CD1c-positive myeloid dendritic cell (primary cell): Measurements from ENCODE around the gene FARP1.

ENCODE experiments used
- DNase-seq: peaks from one replicate; pipeline ENCODE4 v3.0.0-alpha.2; 2016; ENCODE audit errors: extremely low spot score

Gene FARP1

DNA sequence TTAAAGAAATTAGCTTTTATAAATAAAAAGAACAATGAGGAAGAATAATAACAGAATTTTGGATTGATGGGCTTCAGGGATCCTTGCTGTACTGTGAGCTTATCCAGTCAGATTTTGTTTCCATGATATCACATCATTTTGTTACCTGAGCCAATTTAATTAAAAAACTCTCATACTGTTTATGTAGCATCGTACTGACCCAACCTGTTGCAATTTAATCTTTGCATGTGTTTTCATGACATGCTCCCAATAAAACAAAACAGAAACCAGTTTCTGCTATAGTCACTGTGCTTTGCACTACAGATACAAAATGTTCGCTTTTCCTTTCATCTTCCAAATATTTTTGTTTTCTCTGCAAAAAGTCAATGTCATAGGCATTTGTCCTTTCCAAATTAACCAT is 143.9 kb downstream of the FARP1 start:
- DNase-seq, result no peak

DNA sequence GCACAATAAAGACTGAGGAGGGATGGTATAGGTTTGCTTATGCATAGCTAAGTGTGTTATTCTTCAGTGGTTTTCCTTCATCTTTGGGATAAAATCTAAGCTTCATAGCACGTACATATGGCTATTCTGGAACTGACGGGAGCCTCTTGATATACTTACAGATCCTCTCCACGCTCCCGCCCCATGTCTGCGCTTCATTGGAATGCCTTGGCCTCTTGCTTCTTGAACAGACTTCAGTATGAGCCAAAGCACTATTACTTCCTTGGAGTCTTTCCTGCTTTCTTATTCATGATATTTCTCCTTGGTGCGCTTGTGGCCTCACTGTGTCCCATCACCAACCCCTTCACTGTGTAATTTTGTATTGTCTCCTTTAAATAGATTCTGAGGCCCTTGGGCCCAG is 145.3 kb downstream of the FARP1 start:
- DNase-seq, result no peak

DNA sequence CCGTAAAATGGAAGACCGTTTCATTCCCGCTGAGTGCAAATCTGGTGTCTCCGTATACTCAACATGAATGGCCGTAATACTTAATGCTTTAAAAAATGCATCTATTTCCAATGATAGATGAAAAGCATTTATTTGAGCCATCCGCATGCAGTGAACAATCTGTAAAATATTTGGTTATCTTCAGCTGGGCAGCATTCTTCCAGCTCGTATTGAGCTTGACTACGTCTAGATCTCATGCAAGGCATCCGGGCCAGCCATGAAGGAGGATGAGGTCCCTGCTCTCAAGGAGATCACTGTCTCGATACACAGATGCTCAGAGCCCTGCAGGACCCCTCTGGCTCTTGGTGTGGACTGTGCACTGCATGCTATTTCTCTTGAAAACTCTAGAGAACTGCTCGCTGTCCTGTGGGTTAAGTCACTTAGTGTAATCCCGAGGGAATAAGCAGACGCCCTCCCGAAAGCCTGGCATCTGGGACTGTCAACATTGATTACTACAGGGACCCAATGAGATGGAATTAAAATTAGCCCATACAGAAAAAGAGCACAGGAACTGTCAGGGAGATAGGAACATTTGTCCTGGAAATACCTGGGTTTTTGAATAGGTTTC is 146.5 kb downstream of the FARP1 start:
- DNase-seq, result no peak

DNA sequence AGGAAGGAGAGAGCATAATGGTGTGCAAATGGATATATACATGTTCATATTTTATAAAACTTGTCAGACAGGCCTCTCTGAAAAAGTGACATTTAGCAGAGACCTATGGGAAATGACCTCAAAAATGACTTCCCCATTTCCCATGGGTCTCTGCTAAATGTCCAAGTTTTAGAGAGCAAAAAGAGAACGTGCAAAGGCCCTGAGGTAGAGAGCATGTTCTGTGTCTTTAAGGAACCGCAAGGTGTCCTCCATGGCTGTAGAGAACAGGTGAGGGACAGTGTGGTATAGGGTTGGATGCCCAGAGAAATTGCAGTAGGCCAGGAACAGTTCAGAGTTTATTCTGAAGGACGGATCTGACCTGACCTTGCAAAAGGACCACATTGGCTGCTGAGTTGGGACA is 147.4 kb downstream of the FARP1 start:
- DNase-seq, result no peak

DNA sequence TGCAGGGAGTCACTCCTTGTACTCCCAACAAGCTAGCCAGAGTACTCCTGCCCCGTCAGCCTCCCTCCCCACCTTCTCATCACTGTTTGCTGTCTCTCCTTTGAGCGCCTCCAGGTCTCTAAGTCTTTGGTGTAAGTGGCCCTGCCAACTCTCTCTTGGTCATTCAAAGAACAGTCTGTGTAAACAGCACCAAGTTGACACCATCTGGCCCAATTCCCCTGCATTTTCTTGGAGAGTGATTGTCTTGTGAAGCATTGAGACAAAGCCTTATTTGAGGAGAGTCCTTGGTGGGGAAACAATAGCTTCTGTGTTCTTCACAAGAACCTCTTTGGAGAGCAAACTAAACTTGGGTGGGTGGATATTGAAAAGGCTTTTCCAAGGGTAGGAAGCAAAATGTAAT is 148.8 kb downstream of the FARP1 start:
- DNase-seq, result no peak

DNA sequence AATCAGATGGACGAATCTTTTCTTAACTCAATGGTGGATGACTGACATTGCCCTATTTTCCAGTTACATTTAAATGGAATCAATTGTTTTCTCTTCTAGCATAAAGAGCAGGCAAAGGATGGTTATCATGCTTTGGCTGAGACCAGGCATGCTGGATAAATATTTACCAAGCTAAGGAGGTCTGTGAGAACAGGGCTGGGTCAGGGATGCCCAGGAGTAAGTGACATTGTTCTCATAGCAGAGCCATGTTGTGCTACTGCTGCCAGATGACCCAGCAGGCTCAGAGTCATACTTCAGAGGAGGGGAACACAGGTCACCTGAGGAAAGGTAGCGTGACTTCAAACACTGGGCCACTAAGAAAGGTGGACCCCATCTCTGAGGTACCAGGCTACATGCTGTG is 150.2 kb downstream of the FARP1 start:
- no peak for DNase-seq

DNA sequence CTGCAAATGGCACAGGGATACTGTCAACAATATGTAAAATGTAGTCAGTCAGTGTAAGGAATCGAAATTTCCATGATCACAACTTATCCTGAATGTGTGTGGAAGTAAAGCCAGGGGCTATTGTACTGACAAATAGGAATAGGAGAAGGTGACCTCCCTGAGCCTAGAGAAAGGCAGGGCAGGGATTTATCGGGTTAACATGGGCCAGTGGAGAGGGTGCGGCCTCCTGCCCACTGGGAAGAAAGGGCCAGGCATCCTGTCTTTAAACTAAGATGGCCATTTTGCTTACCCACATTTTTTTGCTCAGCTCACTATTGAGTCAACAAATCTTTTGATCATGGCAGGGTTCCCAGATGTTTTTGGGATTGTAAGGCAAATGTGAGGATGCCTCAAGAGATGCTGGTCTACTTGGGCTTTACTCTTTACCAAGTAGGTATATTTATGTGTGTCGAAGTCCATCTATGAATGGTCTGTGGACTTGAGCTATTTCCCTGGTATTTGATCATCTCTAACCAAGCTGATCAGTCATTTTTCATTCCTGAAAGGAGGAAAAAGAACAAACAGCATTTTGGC is 150.8 kb downstream of the FARP1 start:
- no peak for DNase-seq

DNA sequence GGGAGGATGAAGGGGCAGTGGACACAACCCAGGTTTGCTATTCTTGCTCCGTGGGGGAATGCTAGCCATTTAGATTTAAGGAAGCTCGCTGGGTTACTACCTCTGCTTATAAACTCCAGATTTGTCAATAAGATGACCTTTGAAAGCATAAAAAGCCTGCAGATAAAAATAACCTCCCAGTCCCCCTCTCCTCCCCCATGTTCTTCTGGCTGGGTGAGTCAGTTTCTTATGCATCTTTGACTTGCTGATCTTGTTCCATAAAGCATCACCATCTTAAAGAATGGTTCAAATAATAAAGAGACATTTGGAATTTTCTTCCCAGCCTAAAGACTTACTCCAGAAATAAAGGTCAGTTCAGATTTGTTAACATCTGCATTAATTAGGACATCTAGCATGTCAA is 152.5 kb downstream of the FARP1 start:
- DNase-seq, result no peak

DNA sequence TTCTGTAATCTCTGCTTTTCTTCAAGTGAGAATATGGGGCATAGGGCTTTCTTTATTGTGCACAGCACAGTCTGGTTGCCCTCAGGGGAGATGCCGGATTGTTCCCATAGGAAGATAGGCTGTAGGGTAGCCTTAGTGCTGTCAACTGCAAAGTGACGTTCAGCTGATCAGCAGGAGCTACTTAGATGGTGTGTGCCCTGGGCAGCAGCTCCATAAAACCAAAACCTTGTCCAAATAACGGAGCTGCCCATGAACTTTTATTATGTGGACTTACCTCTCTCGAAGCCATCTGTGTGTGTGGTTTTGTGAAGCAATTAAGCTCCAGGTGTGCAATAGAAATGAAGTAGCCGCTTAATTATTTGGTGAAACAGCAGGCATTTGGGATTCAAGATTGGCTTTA is 154.2 kb downstream of the FARP1 start:
- DNase-seq, result no peak

DNA sequence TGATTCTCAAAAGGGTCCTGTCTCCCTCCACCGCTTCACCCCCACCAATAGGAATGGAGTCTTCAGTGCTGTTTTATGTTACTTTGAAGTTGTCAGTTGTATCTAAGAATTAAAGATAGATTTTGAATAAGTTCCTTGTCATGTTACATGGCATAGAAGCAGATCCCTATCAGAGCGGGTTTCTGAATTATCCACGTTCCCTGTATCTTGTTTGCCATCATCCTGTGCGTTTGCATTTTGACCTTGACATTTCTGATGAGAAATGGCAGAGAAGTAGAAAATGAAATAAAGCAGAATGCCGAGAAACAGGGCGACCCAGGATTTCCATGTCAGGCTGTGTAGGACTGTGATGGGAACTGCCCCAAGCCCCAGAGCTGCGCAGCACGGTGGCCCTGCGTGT is 154.9 kb downstream of the FARP1 start:
- DNase-seq, result no peak

DNA sequence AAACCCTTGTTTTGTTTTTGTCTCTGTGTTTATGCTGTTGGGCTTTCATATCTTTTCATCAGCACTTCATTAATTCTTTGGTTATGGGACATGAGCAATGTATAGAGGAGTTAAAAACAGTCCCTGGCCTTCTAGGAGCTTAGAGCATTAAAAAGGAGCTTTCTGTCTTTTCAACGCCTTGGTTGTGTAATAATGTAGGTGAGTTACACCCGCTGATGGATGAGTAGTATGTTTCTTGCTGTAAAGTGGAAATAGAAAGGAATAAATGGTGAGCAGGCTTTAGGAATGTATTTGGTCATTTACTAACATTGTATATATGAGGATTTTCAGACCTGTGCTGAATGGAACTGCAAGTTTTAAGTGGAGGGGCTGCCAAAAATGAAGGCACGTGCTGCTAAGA is 155.7 kb downstream of the FARP1 start:
- DNase-seq, result no peak

DNA sequence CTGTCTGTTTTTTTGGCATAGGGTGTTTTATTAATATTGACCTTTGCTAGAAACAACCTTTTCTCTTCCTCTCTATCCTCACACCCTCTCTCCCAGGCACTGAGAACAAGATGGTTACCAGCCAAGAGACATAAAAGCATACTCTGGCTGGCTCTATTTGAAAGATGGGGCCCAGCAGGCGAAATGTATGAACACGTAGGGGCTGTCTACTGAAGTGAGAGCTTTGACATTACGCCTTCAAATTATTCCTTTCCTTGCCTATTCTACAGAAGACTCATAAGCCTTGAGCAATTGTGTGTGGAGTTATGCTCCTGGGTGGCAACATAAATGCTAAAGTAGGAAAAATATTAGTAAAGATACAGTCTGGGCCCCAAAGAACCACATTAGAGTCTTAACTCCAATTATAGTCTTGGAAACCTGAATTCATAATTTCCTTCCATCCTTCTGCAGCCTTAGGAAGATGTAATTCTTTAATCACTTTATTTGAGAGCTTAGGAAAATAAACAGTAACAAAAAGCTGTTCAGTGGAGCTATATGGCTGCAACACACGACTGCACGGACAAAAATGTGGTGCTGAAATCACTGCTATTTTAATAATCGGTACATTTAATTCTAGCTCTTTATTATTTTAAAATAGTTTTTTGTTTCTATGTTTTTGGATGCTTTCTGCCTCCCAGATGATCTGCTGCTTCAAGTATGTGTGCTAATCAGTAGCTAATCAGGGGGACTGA is 156.5 kb downstream of the FARP1 start:
- no peak for DNase-seq

DNA sequence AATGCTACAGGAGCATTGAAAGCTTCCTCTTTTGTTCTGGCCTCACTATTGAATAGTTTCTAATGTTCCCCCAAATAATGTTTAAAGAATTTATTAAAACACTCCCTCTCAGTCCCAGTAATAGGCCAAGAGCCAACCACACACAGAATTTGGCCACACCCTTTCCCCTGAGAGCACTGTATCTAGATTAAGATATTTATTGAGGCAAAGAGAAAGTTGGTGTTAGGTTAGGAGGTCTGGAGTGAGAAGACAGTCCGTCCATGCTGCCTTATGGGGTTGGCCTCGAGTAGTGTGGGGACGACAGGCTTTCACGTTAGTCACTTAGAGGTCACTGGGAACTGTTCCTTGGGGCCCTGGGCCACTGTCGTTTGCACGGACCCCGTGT is 157.1 kb downstream of the FARP1 start:
- DNase-seq, result no peak

DNA sequence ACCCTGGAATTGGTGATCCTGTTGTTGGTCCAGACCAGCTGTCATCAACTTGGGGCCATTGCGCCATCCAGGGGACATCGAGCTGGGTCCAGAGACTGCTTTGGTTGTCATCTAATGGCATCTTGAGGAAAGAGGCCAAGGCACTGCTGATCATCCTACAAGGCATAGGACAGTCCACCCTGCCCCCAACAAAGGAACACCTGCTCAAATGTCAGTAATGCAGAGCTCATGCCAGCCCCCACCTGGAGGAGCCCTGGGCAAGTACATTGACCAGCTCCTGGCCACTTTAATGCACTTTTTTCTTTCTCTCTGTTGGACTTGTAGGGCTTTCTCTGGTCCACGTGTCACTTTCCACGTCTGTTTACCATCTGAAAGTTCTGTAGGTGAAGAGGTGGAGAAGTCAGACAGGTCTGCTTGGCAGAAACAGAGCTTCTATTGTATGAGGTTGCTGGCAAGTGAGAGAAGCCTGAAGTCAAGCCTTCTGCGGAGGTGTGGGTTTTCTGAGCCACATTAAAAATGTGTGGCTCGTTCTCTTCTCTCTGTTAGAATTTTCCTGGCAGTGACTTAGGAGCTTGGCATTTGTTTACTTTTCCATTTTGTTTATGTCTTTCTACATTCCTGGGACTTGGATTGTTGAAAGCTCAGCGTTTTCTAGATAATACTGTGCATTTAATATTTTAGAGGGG is 158.2 kb downstream of the FARP1 start:
- DNase-seq, result no peak

DNA sequence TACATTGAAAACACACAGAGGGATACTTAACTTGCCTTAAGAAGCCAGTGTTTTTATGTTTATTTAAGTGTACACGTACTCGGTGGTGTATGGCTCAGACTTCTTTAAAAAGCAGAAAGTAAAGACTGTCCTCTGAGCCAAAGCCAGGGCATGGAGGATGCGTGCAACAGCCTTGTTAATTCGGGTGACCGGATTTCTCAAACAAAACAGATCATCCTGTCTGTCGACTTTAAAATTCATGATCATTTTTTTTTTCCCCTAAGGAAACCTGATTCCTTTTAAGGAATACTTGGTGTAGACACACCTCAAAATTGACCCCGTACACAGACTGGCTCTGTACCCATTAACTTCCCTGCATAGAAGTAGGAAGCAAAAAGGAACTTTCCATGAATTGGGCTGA is 158.8 kb downstream of the FARP1 start:
- no peak for DNase-seq

DNA sequence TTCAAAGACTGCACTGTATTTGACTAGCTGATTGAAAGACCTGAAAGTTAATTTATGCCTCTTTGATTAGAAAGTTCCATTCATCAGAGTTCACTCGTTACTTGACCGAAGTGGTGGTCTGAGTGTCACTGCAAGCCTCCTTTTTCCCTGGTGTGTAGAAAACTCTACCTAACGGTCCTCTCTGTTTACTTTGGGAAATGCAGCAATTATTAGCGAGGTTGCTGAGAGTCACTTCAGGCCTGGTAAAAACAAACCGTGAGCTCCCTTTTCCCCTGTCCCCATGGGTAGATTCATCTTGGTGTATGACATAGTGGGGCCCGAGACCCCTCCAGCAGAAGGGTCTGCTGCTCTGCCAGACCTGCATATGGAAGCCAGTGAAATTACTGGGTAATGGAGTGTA is 161.0 kb downstream of the FARP1 start:
- DNase-seq, result no peak

DNA sequence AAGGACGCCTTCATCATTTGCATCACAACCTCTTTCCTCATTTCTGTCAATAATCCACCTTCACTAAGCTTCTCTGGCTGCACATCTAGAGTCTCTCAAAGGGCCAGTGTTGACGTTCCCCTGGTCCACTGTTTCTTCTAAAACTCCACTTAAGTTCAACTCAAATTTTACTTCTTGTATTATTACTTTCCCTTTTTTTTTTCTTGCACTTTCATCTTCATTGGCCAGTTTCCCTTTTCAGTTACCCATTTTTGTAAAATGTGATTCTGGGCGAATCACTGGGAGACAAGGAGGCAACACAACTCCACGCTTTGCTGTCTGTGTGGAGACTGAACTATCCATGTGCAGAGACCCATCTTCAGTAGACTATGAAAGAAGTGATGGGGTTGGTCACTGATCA is 162.8 kb downstream of the FARP1 start:
- no peak for DNase-seq

DNA sequence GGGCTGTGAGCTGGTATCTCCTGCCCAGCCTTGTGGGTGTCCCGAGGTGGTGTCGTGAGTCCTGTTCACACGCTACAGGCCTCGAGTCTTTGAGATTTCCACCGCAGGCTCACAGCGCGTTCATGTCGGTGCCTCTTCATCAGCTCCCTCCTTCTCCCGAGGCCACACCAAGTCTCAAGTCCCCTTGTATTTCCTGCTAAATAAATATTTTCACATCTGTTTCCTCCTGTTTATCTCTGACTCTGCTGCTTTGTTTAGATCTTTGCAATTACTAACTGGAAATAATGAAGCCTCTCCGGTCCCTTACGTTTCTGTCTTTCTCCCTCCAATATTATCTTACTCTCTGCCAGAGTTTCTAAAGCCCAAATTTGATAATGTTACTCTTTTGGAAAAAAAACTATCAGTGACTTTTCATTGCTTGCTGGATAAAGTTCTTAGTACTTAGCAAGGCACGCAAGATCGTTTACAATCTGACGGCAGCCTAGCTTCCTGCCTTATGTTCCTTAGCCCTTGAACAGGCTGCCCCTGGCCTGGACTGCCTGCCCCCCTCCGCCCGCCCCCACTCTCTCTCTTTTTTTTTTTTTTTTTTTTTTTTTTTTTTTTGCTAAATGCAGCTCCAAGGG is 164.7 kb downstream of the FARP1 start:
- DNase-seq, result no peak

DNA sequence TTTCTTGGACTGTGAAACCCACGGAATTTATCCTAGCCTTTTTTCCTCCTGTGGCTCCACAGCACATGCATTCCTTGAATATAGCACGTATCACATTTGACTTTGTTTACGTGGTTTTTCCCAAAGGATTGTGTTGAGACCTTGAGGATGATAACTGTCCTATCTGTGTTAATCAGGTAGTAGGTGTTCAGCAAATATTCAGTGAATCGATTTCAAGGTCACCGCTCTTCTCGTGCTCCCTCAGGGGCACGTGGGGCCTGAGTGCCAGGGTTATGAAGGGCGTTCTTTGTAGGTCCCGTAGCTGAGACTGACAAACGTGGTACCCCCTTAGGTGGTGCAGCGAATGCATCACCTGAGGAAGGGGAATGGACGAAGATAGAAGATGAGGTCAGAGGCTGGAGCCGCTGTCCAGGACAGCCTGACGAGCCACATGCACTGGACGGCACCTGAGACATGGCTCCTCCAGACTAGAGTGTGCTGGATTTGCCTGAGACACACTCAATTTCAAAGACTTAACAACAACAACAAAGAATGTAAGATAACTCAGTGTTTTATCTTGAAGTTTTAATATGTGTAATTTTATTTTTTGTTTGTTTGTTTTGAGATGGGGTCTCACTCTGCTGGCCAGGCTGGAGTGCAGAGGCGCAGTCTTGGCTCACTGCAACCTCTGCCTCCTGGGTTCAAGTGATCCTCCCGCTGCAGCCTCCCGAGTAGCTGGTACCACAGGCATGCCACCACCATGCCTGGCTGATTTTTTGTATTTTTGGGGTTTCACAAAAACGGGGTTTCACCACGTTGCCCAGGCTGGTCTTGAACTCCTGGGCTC is 165.4 kb downstream of the FARP1 start:
- no peak for DNase-seq

DNA sequence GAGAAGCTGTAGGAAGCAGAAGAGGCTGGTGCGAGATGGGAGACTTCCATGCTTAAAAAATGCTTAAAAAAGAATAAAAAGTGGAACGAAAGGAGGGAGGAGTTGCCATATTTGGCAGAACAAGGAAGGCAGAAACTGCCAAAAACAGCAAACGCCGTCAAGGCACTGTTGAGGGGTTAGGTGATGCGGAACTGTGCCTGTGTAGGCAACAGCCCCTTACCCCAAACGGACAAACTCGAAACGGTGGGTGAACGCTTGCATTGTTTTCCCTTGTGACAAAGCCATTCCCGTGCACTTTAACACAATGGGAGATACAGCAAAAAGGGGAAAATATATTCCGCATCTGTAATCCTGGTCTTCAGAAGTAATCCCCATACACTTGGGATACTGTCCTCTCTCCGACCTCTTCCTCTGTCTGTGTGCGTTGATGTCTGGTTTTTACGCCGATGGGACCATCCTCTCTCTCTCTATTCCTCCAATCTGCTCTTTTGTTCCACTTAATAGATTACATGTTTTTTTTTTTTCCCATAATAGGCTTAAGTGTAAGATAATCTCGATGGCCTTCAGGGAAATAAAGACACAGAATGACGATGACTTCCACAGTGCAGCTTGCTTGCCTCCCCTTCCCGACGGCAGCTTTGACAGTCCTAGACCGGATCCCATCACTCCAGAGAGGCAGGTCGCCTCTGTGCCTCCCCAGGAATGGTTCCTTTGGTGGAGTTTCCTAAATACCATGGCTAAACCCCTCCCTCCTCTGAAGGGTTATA is 166.9 kb downstream of the FARP1 start:
- no peak for DNase-seq
